ENCODE data around the gene ZNF418.
"Not testable (repeated sequence)": the region's sequence is repeated elsewhere in the genome, so short reads cannot be mapped to it uniquely, and the experiment has no call there.

Gene ZNF418

GRCh38 chr19:57890706-57891105, 44.5 kb downstream of the ZNF418 start:
- not testable (repeated sequence) for H2BK12ac ChIP-seq (ENCODE audit: low read length); H3K4ac ChIP-seq (ENCODE audit: low read length); H2BK5ac ChIP-seq (ENCODE audit: low read length); H3K4me2 ChIP-seq (ENCODE audit: insufficient read depth, low read length, poor library complexity, severe bottlenecking); H3K23ac ChIP-seq (ENCODE audit: low read depth, low read length, poor library complexity); H3K27me3 ChIP-seq (ENCODE audit: control insufficient read depth in 3 of 3, insufficient read depth in 3 of 3, low read depth in 1 of 3, low read length in 3 of 3); H2AFZ ChIP-seq (ENCODE audit: low read length); H2BK120ac ChIP-seq (ENCODE audit: low read depth, low read length); H3K27ac ChIP-seq (replicated peaks; ENCODE audit: low read length); H4K91ac ChIP-seq (ENCODE audit: low read depth, low read length, poor library complexity); H3K14ac ChIP-seq (ENCODE audit: low read length); H2AK5ac ChIP-seq (ENCODE audit: low read depth, low read length); DNase-seq (ENCODE audit: low spot score); H3K9ac ChIP-seq (ENCODE audit: low read depth, low read length, poor library complexity); H3K18ac ChIP-seq (ENCODE audit: low read length); H2BK15ac ChIP-seq (ENCODE audit: low read length); H3K4me3 ChIP-seq (ENCODE audit: low read length in 2 of 2); H4K8ac ChIP-seq (ENCODE audit: low read depth, low read length); H3K4me1 ChIP-seq (ENCODE audit: control insufficient read depth in 2 of 2, insufficient read depth in 1 of 2, low read depth in 1 of 2, low read length in 2 of 2); H3K79me1 ChIP-seq (ENCODE audit: low read depth, low read length)
- peaks cover 4 to 18% of the 10 kb centered on the region in 2 donors for H3K36me3 ChIP-seq (replicated peaks in 1 of 2; ENCODE audit: control insufficient read depth in 2 of 2, insufficient read depth in 2 of 2, low read length in 2 of 2)
- H3K9me3 ChIP-seq (replicated peaks in 1 of 2; ENCODE audit: control insufficient read depth in 2 of 2, insufficient read depth in 1 of 2, low read depth in 1 of 2, low read length in 2 of 2), result peaks cover 0 to 25% of the 10 kb centered on the region in 2 donors
- no CpG with 5 or more reads among the region's 3 CpGs for WGBS, 2 donors (ENCODE audit: extremely low coverage in 2 of 2, insufficient read length in 2 of 2, insufficient replicate concordance in 1 of 2)

GRCh38 chr19:57888560-57889231, 46.5 kb downstream of the ZNF418 start, which contains the start of gene ZNF814:
ZNF814 (minus strand) TSS chr19:57889037; CDS start chr19:57888802, 235 bp downstream.
- Histone ChIP-seq H2AFZ (ENCODE audit: low read length) (peak within 1 kb of the TSS; percentile 84), H3K4me3 (ENCODE audit: low read length in 2 of 2) (peak within 1 kb of the TSS; percentile 65 to 90), H3K18ac (ENCODE audit: low read length) (peak within 1 kb of the TSS; percentile 98), H3K4me1 (ENCODE audit: control insufficient read depth in 2 of 2, insufficient read depth in 1 of 2, low read depth in 1 of 2, low read length in 2 of 2) (peaks cover 1 to 3% of the 10 kb centered on the region in 2 donors), H2BK15ac (ENCODE audit: low read length) (peak within 1 kb of the TSS; percentile 71), H4K91ac (ENCODE audit: low read depth, low read length, poor library complexity) (no peak within 1 kb of the TSS), H3K27ac (replicated peaks; ENCODE audit: low read length) (peak within 1 kb of the TSS; percentile 76), H3K23ac (ENCODE audit: low read depth, low read length, poor library complexity) (peak within 1 kb of the TSS; percentile 86), H3K79me1 (ENCODE audit: low read depth, low read length) (no peaks in the 10 kb centered on the region), H2BK5ac (ENCODE audit: low read length) (peak within 1 kb of the TSS; percentile 83), H2AK5ac (ENCODE audit: low read depth, low read length) (peak within 1 kb of the TSS; percentile 52), H3K14ac (ENCODE audit: low read length) (peak within 1 kb of the TSS; percentile 92), H2BK120ac (ENCODE audit: low read depth, low read length) (no peak within 1 kb of the TSS), H3K9ac (ENCODE audit: low read depth, low read length, poor library complexity) (peak within 1 kb of the TSS; percentile 94), H3K4ac (ENCODE audit: low read length) (no peak within 1 kb of the TSS), H4K8ac (ENCODE audit: low read depth, low read length) (no peak within 1 kb of the TSS), H3K27me3 (ENCODE audit: control insufficient read depth in 3 of 3, insufficient read depth in 3 of 3, low read depth in 1 of 3, low read length in 3 of 3) (no peaks in the 10 kb centered on the region), H3K4me2 (ENCODE audit: insufficient read depth, low read length, poor library complexity, severe bottlenecking) (peak within 1 kb of the TSS; percentile 66), H2BK12ac (ENCODE audit: low read length) (no peak within 1 kb of the TSS), H3K9me3 (replicated peaks in 1 of 2; ENCODE audit: control insufficient read depth in 2 of 2, insufficient read depth in 1 of 2, low read depth in 1 of 2, low read length in 2 of 2) (peaks cover 0 to 44% of the 10 kb centered on the region in 2 donors), H3K36me3 (replicated peaks in 1 of 2; ENCODE audit: control insufficient read depth in 2 of 2, insufficient read depth in 2 of 2, low read length in 2 of 2) (peaks cover 6 to 37% of the 10 kb centered on the region in 2 donors)
- DNase-seq (ENCODE audit: low spot score), result peak; percentile 86
- WGBS, 2 donors (ENCODE audit: extremely low coverage in 2 of 2, insufficient read length in 2 of 2, insufficient replicate concordance in 1 of 2), result no CpG with 5 or more reads among the region's 43 CpGs

GRCh38 chr19:57888107-57888559, 47.1 kb downstream of the ZNF418 start:
- WGBS, 2 donors (ENCODE audit: extremely low coverage in 2 of 2, insufficient read length in 2 of 2, insufficient replicate concordance in 1 of 2), result no CpG with 5 or more reads among the region's 8 CpGs
- Histone ChIP-seq H2AK5ac (ENCODE audit: low read depth, low read length) (no peak overlapping the region), H2BK120ac (ENCODE audit: low read depth, low read length) (no peak overlapping the region), H3K4ac (ENCODE audit: low read length) (no peak overlapping the region), H3K79me1 (ENCODE audit: low read depth, low read length) (no peaks in the 10 kb centered on the region), H2BK12ac (ENCODE audit: low read length) (no peak overlapping the region), H3K27ac (replicated peaks; ENCODE audit: low read length) (peak overlapping the region; percentile 76), H3K4me3 (ENCODE audit: low read length in 2 of 2) (peak overlapping the region; percentile 65 to 90), H2BK5ac (ENCODE audit: low read length) (peak overlapping the region; percentile 83), H3K36me3 (replicated peaks in 1 of 2; ENCODE audit: control insufficient read depth in 2 of 2, insufficient read depth in 2 of 2, low read length in 2 of 2) (peaks cover 6 to 41% of the 10 kb centered on the region in 2 donors), H3K4me2 (ENCODE audit: insufficient read depth, low read length, poor library complexity, severe bottlenecking) (peak overlapping the region; percentile 66), H3K9me3 (replicated peaks in 1 of 2; ENCODE audit: control insufficient read depth in 2 of 2, insufficient read depth in 1 of 2, low read depth in 1 of 2, low read length in 2 of 2) (peaks cover 0 to 44% of the 10 kb centered on the region in 2 donors), H3K18ac (ENCODE audit: low read length) (no peak overlapping the region), H2AFZ (ENCODE audit: low read length) (peak overlapping the region; percentile 84), H3K14ac (ENCODE audit: low read length) (no peak overlapping the region), H3K4me1 (ENCODE audit: control insufficient read depth in 2 of 2, insufficient read depth in 1 of 2, low read depth in 1 of 2, low read length in 2 of 2) (peaks cover 1 to 3% of the 10 kb centered on the region in 2 donors), H3K9ac (ENCODE audit: low read depth, low read length, poor library complexity) (peak overlapping the region; percentile 94), H4K91ac (ENCODE audit: low read depth, low read length, poor library complexity) (no peak overlapping the region), H2BK15ac (ENCODE audit: low read length) (no peak overlapping the region), H3K27me3 (ENCODE audit: control insufficient read depth in 3 of 3, insufficient read depth in 3 of 3, low read depth in 1 of 3, low read length in 3 of 3) (no peaks in the 10 kb centered on the region), H3K23ac (ENCODE audit: low read depth, low read length, poor library complexity) (no peak overlapping the region), H4K8ac (ENCODE audit: low read depth, low read length) (no peak overlapping the region)
- no peak for DNase-seq (ENCODE audit: low spot score)

GRCh38 chr19:57887195-57887941, 47.8 kb downstream of the ZNF418 start:
- WGBS, 2 donors (ENCODE audit: extremely low coverage in 2 of 2, insufficient read length in 2 of 2, insufficient replicate concordance in 1 of 2), result no CpG with 5 or more reads among the region's 6 CpGs
- Histone ChIP-seq H4K8ac (ENCODE audit: low read depth, low read length) (no peak overlapping the region), H3K27me3 (ENCODE audit: control insufficient read depth in 3 of 3, insufficient read depth in 3 of 3, low read depth in 1 of 3, low read length in 3 of 3) (no peaks in the 10 kb centered on the region), H3K4ac (ENCODE audit: low read length) (no peak overlapping the region), H3K36me3 (replicated peaks in 1 of 2; ENCODE audit: control insufficient read depth in 2 of 2, insufficient read depth in 2 of 2, low read length in 2 of 2) (peaks cover 6 to 46% of the 10 kb centered on the region in 2 donors), H3K9ac (ENCODE audit: low read depth, low read length, poor library complexity) (no peak overlapping the region), H3K27ac (replicated peaks; ENCODE audit: low read length) (peak overlapping the region; percentile 65), H3K4me2 (ENCODE audit: insufficient read depth, low read length, poor library complexity, severe bottlenecking) (peak overlapping the region; percentile 35), H2AK5ac (ENCODE audit: low read depth, low read length) (no peak overlapping the region), H3K4me1 (ENCODE audit: control insufficient read depth in 2 of 2, insufficient read depth in 1 of 2, low read depth in 1 of 2, low read length in 2 of 2) (peaks cover 1 to 3% of the 10 kb centered on the region in 2 donors), H3K18ac (ENCODE audit: low read length) (no peak overlapping the region), H2BK15ac (ENCODE audit: low read length) (no peak overlapping the region), H2BK120ac (ENCODE audit: low read depth, low read length) (no peak overlapping the region), H3K79me1 (ENCODE audit: low read depth, low read length) (no peaks in the 10 kb centered on the region), H3K23ac (ENCODE audit: low read depth, low read length, poor library complexity) (no peak overlapping the region), H2AFZ (ENCODE audit: low read length) (no peak overlapping the region), H4K91ac (ENCODE audit: low read depth, low read length, poor library complexity) (no peak overlapping the region), H2BK5ac (ENCODE audit: low read length) (no peak overlapping the region), H3K9me3 (replicated peaks in 1 of 2; ENCODE audit: control insufficient read depth in 2 of 2, insufficient read depth in 1 of 2, low read depth in 1 of 2, low read length in 2 of 2) (peaks cover 0 to 49% of the 10 kb centered on the region in 2 donors), H2BK12ac (ENCODE audit: low read length) (no peak overlapping the region), H3K14ac (ENCODE audit: low read length) (no peak overlapping the region), H3K4me3 (ENCODE audit: low read length in 2 of 2) (peak overlapping the region; percentile 24 to 65)
- peak; percentile 17 for DNase-seq (ENCODE audit: low spot score)
